DMS53 treated with DMSO at 0.1 percent for 48 hours (cell line): ENCODE measurements around the gene RABAC1.

Experiments
- DNase-seq: peaks from one replicate; lab custom pipeline; 2025; ENCODE audit not compliant: unreplicated experiment; lab: John Stamatoyannopoulos, UW

Gene RABAC1

DNA sequence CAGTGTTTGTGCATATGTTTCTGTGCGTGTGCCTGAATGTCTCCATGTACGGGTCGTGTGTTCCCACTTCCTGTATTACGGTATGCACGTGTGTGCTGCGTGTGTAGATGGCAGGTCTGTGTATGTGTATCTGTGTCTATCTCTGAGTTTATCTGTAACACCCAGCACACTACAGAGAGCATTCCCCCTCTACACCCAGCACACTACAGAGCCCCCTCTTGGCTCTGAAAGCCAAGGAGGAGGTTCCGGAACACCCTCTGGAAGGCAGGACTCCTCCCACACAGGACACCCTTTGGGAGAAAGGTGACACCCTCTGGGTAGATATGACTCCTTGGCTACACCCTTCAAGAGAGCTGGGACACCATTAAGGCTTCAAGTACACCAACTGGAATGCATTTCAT lies 28.8 kb downstream of the RABAC1 start:
- DNase-seq: no peak

DNA sequence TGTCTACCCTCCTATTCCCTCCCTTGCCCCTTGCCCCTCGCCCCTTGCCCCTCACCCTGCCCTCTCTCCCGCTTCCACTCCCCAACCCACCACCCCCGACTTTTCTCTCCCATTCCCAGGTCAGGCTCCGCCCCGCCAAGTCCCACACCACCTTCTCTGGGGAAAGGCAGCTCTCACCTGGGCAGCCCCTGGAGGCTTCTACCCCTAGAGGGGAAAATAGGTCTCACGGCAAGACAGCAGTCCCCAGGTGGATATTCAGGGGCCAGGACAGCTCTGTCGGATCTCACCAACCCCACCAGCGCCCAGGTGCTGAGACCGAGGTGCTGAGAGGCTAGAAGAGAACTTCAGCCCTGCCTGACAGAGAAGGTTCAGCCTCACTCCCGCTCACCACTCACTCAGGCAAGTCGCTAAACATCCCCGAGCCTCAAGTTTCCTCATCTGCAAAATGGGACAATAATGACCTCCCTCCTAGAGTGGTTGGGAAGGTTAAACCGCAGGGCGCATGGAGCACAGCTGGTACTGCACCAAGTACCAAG lies 29.5 kb downstream of the RABAC1 start:
- no peak for DNase-seq

DNA sequence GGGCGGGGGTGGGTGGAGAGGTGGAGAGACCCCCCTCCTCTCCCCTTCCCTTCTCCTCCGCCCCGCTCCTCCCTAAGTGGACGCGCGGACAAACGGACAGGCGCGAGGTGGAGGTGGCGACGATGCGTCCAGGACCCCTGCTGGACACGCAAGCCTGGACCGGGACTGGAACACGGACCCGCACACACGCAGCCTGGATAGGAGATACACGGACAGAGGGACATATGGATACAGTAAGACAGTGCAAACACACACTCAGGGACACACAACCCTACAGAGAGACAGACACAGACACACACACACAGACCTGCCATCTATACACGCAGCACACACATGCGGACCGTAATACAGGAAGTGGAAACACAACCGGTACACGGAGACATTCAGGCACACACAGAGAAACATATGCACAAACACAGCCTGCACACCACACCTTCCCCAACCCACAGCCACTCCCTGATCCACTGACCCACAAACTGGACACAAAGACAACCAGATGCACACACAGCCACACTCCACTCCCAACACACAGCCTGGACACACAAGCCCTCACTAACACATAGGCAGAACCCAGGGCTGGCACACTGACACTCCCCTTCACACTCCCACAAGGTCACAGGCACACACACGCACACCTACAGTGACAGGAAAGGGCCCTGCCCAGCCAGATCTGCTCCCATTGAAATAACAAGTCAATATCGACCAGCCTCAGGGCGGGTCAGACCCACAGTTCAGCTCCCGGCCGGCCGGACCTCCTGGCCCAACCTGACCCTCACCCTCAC lies 30.2 kb downstream of the RABAC1 start:
- peak; percentile 29 for DNase-seq

DNA sequence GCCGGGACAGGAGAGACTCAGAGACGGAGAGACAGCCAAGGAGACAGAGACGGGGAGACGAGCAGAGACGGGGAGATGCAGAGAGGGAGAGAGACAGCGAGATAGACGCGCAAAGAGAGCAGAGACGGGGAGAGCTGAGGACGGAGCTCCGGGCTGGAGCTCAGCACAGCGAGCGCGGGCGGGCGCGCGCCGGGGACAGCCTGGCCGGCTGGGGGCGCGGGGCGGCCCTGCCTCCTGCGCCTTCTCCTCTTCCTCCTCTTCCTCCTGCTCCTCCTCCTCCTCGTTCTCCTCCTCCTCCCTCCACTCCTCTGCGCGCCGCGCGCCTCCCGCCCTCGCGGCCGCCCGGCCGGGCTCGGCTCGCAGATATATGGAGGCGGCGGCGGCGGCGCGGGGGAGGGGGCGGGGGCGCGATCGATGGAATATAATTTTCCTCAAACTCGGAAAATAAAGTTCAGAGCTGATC lies 30.9 kb downstream of the RABAC1 start, which contains the start of gene ERFL:
TSS of gene ERFL (minus strand) at position 229 of the 463 bp plus-strand sequence. CDS start 15,530 bp downstream, outside the sequence.
- DNase-seq: no peak

DNA sequence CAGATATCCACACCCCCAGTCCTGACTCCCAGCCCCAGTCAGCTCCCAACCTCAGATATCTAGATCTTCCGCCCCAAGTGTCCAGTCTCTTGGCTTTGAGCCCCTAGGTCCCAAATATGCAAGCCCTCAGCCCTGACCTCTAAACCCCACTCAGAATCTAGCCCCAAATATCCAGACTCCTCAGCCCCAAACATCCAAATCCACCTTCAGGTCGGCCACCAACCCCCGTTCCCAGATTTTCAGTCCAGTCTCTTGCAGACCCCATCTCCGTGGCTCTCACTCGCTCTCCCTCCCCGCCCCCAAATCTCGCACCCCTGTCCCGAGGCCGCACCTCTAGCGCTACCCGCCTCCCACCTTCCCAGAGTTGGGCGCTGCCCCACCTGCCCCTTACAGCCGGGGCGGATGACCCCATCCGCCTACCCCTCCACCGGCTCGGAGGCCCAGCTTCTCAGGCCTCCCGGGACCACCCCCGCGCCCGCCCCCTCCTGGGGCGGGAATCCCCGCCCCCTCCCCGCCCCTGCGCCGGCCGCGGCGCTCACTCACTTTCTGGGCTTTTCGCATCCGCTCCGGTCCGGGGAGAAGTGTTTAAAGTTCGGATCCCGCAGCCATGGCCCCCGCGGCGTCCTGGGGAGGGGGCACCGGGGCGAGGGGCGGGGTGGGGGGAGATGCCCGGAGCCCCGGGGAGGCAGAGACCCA lies 31.5 kb downstream of the RABAC1 start:
- no peak for DNase-seq

DNA sequence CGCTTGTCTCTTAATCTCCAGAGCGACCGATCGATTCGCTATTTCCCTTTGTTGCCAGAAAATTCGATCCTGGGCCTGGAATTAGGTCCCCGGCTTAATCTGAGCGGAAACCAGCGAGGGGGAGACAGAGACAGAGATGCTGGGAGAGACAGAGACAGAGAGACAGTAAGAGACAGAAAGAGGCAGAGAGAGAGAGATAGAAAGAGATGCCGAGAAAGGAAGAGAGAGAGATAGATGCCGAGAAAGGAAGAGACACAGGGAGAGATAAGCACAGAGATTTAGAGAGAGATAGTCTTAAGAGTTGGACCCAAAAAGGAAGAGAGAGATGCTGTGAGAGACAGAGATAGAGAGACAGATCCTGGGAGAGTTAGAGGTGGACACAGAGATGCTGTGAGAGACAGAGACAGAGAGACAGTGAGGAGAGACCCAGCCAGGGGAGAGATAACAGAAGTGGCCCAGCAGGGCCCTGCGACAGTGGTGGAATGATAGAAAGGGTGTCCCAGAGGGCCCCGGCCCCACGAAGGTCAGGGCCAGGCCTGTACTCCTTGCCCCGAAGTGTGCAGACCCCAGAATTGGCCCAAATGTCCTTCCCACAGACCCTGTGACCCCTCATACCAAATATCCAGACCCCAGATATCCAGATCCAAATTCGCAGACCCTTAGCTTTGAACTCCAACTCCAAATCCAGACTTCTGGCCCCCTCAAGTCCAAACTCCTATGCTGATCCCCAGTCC lies 32.2 kb downstream of the RABAC1 start:
- no peak for DNase-seq

DNA sequence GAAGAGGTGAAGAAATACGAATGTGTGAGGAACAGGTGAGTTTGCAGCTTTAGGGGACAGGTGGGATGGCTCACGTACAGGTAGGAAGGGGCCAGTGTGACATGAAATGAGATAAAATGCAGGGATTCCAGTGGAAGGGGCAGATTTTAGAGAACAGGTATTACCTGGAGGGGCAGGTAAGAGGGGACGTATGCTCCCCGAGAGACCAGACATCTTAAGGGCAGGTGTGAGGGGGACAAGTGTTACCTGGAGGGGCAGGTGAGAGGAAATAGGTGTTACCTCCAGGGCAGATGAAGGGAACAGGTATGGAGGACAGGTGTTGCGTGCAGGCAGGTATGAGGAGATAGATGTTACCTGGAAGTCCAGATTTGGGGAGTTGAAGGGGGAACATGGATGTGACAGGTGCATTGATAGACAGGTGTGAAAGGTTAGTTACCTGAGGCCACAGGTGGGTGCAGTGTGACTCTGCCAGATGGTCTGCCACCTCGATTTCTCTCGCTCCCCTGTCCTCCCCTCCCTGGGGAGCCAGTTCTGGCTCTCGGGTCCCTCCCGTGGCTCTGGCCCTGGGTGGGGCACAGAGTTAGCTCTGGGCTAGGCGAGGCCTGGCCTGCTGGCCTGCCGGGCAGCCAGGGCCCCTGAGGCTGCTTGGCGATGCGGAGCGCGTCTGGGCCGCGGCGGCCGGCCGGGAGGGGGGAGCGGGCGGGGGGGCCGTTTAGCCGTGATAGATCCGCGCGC lies 32.9 kb downstream of the RABAC1 start:
- DNase-seq: no peak

DNA sequence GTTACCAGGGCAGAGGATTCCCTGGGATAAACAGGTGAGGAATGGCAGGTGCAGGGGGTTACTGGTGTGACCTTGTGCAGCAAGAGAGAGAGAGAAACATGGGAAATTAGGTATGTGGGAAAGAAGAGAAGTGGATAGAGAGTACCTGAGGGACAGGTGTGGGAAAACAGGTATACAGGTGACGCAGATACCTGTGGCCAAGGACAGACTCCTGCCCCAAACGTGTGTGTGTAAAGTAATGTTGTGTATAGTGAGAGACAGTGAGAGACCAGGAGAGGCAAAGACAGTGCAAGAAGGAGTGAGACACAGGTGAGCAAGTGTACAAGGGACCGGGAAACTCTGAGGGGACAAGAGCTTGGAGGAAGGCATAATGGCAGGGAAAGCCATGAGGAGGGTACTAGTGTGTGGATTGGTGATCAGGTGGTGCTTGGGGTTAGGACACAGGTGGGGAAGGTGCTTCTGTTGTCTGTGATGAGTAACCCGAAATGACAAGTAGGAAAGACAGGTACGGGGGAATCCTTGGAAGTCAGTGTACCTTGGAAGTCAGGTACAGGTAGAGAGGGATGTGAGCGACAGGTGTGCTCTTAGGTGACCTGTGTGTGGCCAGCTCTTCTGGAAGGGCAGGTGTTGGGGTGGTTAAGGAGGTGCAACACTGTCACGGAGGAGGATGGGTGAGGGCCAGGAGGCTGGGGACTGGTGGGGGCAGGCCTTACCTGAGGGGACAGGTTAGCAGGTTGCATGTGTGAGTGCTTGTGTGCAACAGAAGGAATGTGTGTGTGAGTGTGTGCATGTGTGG lies 33.7 kb downstream of the RABAC1 start:
- DNase-seq: peak; percentile 61

DNA sequence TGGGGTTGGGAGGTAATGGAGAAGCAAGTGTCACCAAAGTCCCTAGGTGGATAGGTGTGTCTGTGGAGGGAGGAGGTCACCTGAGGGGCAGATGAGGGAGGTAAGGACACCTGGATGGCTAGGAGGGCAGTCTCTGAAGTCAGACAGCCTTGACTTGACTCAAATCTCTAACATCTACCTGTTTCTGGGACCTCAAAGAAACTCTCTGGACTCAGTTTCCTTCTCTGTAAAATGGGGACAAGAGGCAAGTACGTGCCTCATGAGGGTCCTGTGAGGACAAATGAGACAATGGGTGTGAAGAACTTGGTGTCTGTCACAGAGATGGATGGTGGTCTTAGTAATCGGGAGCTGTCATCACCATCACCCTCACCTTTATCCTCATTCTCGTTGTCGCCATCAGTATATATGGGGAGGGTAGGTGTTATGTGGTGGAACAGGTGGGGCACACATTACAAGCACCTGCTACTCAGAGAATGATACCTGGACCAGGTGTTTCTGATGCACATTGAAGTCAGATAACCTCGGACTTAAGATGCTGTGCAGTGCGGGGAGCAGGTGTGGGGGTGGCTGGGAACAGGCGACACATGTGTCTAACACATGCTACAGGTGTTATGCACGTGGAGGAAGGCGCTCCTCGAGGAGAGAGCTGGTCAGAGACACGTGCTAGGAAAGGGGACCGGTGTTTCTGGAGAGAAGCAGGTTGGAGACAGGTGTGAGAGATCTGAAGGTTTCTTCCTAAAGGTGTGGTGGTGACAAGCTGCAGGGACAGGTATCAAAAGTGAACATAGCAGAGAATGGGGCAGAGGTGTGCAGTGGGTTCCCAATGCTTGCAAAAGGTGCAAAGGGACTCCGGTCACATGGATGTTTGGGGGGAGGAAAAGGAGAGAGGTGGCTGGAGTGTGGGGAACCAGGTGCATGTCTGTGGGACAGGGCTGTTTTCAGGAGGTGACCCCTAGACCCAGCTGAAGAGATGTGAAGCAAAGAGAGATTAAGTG lies 34.7 kb downstream of the RABAC1 start:
- DNase-seq: no peak

DNA sequence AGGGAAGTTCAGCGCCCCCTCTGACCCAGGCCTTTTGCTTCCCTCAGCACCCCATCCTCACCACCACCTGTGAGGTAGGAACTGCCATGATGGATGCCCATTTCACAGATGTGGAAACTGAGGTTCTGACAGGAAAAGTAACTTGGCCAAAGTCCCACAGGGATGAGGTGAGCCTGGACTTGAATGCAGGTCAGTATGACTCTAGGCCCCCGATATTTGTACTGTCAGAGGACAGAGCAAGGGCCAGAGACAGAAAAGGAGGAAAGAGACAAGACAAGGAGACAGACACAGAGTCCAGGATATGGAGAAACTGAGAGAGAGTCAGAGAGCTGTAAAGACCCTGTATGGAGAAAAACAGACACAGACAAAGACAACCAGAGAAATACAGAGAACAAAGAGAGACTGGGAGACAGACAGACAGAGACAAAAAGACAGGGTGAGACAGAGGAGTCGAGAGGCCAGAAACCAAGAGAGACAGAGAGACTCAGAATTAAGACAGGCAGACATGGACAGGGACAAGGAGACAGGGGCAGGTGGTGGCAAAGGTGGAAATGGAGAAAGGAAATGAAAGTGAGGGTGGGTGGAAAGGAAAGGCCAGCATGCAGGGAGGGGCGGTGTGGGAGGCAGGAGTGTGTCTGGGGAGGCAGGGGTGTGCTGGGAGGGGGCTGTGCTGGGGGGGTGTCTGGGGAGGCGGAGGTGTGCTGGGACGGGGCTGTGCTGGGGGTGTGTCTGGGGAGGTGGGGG lies 35.9 kb downstream of the RABAC1 start:
- DNase-seq: no peak

DNA sequence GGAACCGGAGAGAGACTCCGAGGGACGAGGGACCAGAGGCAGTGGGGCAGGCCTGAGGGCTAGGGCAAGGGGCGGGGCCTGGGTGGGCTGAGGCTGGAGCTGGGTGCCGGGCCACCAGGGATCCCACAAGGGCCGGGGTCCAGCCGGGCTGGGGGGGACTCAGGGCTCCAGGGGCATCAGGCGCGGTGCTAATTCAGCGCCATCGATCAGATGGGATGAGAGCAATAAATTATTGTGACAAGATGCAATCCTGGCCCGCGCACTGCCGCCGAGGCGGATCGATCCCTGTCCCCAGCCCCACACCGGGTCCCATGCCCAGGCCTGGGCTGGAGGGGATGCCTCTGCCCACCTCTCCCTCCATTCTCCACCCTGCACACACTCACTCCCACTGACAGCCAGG lies 36.5 kb downstream of the RABAC1 start:
- DNase-seq: no peak

DNA sequence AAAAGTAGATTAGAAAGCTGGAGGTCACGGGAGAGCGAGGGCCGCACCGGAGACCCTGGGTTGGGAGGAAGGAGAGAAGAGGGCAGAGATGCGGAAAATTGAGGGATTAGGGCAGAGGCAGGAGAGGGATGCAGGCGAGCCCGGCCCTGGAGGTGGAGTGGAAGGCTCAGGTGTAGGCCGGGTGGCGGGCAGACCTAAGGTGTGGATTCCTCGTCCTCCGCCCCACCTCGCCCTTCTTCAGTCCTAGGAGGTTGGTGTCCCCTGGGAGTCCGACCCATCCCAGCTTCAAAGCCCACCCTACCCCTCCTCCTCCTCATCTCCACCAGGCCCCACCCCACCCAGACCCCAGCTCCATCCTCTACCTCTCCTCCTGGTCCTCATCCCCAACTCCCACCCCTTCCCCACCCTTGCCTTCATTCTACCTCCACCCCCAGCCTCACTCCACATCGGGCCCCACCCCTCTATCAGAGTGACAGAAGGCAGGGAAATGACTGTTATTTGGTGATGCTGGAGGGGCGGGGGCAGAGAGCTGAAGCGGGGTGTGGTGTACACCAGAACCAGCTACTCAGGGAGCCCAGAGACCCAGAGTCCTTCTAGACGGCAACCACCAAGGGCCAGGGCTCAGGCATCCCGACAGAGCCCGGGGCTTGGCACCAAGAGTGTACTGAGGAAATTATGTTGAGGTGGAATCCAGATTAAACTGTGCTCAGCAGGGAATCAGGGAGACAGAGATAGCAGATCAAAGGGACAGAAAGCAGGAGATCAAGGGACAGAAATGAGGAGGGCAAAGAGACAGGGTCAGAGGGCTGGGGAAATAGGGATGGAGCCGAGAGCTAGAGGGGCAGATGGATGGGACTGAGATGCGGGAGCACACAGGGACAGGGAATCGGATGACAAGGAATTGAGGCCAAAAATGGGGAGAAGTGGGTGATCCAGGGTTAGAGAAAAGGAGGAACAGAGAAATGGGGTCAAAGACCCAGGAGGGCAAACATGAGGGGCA lies 37.2 kb downstream of the RABAC1 start:
- no peak for DNase-seq

DNA sequence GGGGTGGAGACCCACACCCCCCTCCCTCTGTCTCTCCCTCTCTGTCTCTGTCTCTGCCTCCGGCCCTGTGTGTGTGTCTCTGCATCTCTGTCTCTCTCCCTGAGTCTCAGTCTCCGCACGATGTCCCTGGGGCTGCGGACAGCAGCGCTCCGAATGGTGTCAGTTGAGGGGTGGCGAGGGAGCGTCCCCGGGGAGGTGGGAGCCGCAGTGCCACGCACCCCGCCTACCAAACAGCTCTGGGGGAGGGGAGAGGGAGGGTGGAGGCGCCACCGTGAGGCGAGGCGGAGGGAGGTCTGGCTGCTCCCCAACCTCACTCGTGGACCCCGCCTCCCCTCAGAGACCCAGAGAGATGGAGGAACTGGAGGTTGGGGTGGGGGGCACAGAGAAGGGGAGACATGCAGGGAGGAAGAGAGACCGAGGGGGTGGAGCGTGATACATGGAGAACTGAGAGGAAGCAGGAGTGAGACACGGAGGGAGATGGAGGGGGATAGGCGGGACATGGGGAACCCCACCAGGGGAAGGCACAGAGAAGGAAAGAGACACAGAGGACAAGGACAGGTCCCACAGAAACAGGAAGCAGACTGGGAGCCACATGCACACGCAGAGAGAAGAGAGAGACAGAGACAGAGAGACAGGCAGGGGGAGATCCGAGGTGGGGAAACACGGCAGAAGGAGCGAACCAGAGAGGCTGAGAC lies 38.1 kb downstream of the RABAC1 start:
- DNase-seq: no peak

DNA sequence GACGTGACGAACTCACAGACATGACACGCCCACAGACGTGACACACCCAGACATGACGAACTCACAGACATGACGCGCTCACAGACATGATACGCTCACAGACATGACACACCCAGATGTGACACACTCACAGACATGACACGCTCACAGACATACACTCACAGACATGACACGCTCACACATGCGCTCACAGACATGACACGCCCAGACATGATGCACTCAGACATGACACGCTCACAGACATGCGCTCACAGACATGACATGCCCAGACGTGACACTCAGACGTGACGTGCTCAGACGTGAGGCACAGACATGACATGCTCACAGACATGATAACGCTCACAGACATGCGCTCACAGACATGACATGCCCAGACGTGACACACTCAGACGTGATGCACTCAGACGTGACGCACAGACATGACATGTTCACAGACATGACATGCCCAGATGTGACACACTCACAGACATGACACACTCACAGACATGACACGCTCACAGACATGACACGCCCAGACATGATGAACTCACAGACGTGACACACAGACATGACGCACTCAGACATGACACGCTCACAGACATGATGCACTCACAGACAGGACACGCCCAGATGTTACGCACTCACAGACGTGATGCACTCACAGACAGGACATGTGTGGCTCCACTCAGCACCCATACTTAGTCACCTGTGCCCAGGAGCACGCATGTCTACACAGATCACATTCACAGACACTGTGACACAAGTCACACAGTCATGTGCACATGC lies 39.0 kb downstream of the RABAC1 start:
- no peak for DNase-seq

DNA sequence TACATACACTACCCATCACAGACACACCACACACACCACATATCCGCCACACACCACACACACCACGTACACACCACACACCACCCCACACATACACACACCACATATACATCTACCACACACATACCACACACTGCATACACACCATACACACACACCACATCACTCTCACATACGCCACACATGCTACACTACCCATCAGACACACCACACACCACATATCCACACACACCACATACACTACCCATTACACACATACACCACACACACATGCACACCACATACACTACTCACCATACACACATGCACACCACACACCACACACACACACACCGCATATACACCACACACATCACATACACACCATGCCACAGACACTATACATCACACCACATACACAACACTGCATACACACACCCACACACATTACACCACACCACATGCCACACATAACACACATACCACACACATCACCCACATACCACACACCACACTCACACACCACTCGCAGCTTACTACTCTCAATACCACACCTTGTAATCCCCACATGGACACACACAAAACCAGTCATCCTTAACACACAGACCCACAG lies 40.4 kb downstream of the RABAC1 start:
- no peak for DNase-seq
